ENCODE data around the gene RRH.
"Not testable (repeated sequence)": the region's sequence is repeated elsewhere in the genome, so short reads cannot be mapped to it uniquely, and the experiment has no call there.

The RRH gene

GRCh38 chr4:109827672-109828071 is at the start of gene RRH:
Gene RRH, plus strand, starts transcription at chr4:109827972. Its CDS starts 56 bp downstream, at chr4:109828028.
- no peak for DNase-seq

GRCh38 chr4:109782092-109782491 is 45.7 kb upstream of the RRH start:
- not testable (repeated sequence) for DNase-seq

- no peak for DNase-seq
Observed at GRCh38 chr4:109786846-109787245, 40.9 kb upstream of the RRH start.

GRCh38 chr4:109787807-109788206 is 40.0 kb upstream of the RRH start:
- DNase-seq: no peak

- DNase-seq: no peak
Observed at GRCh38 chr4:109795059-109795458, 32.7 kb upstream of the RRH start.

- no peak for DNase-seq
Observed at GRCh38 chr4:109798866-109799265, 28.9 kb upstream of the RRH start.

- DNase-seq: no peak
Observed at GRCh38 chr4:109801099-109801789, 26.5 kb upstream of the RRH start.

- DNase-seq: no peak
Observed at GRCh38 chr4:109801895-109802319, 25.9 kb upstream of the RRH start, which contains the start of gene CFI. Gene CFI, minus strand, starts transcription at chr4:109801999. Its CDS starts 28 bp downstream, at chr4:109801971.

- DNase-seq: peak in 1 of 2 experiments; percentile 8
Observed at GRCh38 chr4:109803924-109804571, 23.7 kb upstream of the RRH start.

- no peak for DNase-seq
Observed at GRCh38 chr4:109809655-109810054, 18.1 kb upstream of the RRH start.

GRCh38 chr4:109810552-109811387 is 17.0 kb upstream of the RRH start:
- no peak for DNase-seq

GRCh38 chr4:109811707-109812106 is 16.1 kb upstream of the RRH start:
- DNase-seq: no peak

- peak; percentile 56 to 84 for DNase-seq
Observed at GRCh38 chr4:109815151-109816081, 12.4 kb upstream of the RRH start, which contains the start of gene GAR1. Gene GAR1, plus strand, starts transcription at chr4:109815762. Its CDS starts 403 bp downstream, at chr4:109816165.

- DNase-seq: no peak
Observed at GRCh38 chr4:109816082-109816442, 11.7 kb upstream of the RRH start.

- no peak for DNase-seq
Observed at GRCh38 chr4:109816894-109817293, 10.9 kb upstream of the RRH start.

GRCh38 chr4:109818268-109818667 is 9.5 kb upstream of the RRH start:
- no peak for DNase-seq

GRCh38 chr4:109820563-109820962 is 7.2 kb upstream of the RRH start:
- DNase-seq: no peak

- no peak for DNase-seq
Observed at GRCh38 chr4:109821185-109821584, 6.6 kb upstream of the RRH start.

GRCh38 chr4:109826719-109827118 is 1.1 kb upstream of the RRH start:
- no peak for DNase-seq

GRCh38 chr4:109833756-109834155 is 6.0 kb downstream of the RRH start:
- DNase-seq: no peak

- DNase-seq: no peak
Observed at GRCh38 chr4:109836985-109837384, 9.2 kb downstream of the RRH start.

GRCh38 chr4:109846395-109847098 is 18.8 kb downstream of the RRH start:
- DNase-seq: no peak

Data from SHP77 (cell line).